ENCODE measurements around the gene PADI6. TPM values are rescaled to one million over a fixed set of nuclear protein-coding genes. Genes with fewer than 3 reads are reported as not detected.

PADI6 gene
- total and polyA plus RNA-seq, 9 of the 15 experiments (the other 6 are each of a cell fraction or from before 2014, with no cell fraction given) = not detected

DNA sequence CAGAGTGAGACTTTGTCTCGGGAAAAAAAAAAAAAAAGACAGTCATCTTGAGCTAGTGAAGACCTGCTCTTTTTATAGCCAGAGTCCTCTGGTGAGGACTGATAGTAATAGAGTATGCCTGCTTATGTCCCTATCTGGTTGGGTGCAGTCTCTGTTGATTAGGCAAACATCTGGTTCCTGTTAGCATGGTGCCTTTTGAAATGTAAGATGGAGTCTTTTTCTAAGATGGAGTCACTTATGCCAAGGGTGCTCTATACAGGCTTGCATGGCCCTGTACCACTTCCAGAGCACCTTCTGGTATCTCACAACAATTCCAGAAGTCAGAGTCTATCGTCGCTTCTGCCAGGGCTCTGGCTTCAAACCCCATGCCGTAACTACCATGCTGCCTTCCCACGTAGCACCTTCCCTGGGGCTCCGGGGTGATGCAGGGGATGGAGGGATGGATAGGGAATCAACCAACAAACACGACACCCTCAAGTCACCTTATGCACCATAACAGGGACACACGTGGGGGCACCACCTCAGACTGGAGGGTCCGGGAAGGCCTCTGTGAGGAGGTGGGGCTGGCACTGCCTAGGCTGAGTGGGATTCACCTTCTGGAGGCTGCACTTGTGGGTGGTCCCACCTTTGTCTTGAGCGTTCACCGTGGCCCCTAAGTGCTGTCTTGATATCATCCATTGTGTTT lies 11.6 kb upstream of the PADI6 start (continued):
- TF ChIP-seq, protein P1, sequence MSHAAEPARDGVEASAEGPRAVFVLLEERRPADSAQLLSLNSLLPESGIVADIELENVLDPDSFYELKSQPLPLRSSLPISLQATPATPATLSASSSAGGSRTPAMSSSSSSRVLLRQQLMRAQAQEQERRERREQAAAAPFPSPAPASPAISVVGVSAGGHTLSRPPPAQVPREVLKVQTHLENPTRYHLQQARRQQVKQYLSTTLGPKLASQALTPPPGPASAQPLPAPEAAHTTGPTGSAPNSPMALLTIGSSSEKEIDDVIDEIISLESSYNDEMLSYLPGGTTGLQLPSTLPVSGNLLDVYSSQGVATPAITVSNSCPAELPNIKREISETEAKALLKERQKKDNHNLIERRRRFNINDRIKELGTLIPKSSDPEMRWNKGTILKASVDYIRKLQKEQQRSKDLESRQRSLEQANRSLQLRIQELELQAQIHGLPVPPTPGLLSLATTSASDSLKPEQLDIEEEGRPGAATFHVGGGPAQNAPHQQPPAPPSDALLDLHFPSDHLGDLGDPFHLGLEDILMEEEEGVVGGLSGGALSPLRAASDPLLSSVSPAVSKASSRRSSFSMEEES (CRISPR knock-in tag; IDR thresholded peaks at IDR 0.05) = peak; percentile 86
- TF ChIP-seq KDM4B (IDR thresholded peaks at IDR 0.05; ENCODE audit: borderline replicate concordance in 2 of 2, low read depth in 1 of 2) (no peak), RBM39 (optimal IDR thresholded peaks at IDR 0.05; ENCODE audit: low read depth, low read length) (no peak), GABPA (tag; conservative IDR thresholded peaks at IDR 0.05; ENCODE audit: low read depth) (peak; percentile 67), KAT7 (CRISPR knock-in tag; IDR thresholded peaks at IDR 0.05; ENCODE audit: borderline replicate concordance) (no peak), ZNF668 (CRISPR knock-in tag; IDR thresholded peaks at IDR 0.05) (peak; percentile 99), ZNF3 (CRISPR knock-in tag; IDR thresholded peaks at IDR 0.05) (no peak), ZC3H11A (IDR thresholded peaks at IDR 0.05; ENCODE audit: low read depth, low read length) (no peak), ATF7 (IDR thresholded peaks at IDR 0.05) (no peak), CBX5 (IDR thresholded peaks at IDR 0.05; ENCODE audit: borderline replicate concordance, low read depth) (no peak), TEAD4 (IDR thresholded peaks at IDR 0.05; ENCODE audit: low read length) (peak; percentile 95), TEAD4 (CRISPR knock-in tag; IDR thresholded peaks at IDR 0.05; ENCODE audit: borderline replicate concordance) (no peak), FOXJ2 (tag; IDR thresholded peaks at IDR 0.05) (no peak), U2AF1 (optimal IDR thresholded peaks at IDR 0.05; ENCODE audit: low read depth, low read length) (no peak), ZZZ3 (IDR thresholded peaks at IDR 0.05) (no peak), RFX5 (IDR thresholded peaks at IDR 0.05; ENCODE audit: low read depth, low read length) (no peak), BCOR (IDR thresholded peaks at IDR 0.05) (no peak; the same call in 1 of the 2 replicates), RUNX1 (IDR thresholded peaks at IDR 0.05; ENCODE audit: low read depth) (no peak), RAD21 (CRISPR knock-in tag; conservative IDR thresholded peaks at IDR 0.05 in 1 of 2, IDR thresholded peaks at IDR 0.05 in 1 of 2) (0 out of 4 replicates have a peak, but pooled peaks of 1 of the 2 experiments have one; percentile 10)
- TF ChIP-seq, protein P2, sequence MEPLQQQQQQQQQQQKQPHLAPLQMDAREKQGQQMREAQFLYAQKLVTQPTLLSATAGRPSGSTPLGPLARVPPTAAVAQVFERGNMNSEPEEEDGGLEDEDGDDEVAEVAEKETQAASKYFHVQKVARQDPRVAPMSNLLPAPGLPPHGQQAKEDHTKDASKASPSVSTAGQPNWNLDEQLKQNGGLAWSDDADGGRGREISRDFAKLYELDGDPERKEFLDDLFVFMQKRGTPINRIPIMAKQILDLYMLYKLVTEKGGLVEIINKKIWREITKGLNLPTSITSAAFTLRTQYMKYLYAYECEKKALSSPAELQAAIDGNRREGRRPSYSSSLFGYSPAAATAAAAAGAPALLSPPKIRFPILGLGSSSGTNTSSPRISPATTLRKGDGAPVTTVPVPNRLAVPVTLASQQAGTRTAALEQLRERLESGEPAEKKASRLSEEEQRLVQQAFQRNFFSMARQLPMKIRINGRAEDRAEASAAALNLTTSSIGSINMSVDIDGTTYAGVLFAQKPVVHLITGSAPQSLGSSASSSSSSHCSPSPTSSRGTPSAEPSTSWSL (CRISPR knock-in tag; IDR thresholded peaks at IDR 0.05; ENCODE audit: borderline replicate concordance) = peak; percentile 88; the same call in 1 of the 2 replicates
- TF ChIP-seq, protein P3, sequence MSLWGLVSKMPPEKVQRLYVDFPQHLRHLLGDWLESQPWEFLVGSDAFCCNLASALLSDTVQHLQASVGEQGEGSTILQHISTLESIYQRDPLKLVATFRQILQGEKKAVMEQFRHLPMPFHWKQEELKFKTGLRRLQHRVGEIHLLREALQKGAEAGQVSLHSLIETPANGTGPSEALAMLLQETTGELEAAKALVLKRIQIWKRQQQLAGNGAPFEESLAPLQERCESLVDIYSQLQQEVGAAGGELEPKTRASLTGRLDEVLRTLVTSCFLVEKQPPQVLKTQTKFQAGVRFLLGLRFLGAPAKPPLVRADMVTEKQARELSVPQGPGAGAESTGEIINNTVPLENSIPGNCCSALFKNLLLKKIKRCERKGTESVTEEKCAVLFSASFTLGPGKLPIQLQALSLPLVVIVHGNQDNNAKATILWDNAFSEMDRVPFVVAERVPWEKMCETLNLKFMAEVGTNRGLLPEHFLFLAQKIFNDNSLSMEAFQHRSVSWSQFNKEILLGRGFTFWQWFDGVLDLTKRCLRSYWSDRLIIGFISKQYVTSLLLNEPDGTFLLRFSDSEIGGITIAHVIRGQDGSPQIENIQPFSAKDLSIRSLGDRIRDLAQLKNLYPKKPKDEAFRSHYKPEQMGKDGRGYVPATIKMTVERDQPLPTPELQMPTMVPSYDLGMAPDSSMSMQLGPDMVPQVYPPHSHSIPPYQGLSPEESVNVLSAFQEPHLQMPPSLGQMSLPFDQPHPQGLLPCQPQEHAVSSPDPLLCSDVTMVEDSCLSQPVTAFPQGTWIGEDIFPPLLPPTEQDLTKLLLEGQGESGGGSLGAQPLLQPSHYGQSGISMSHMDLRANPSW (CRISPR knock-in tag; IDR thresholded peaks at IDR 0.05) = no peak
- TF ChIP-seq, protein P4, sequence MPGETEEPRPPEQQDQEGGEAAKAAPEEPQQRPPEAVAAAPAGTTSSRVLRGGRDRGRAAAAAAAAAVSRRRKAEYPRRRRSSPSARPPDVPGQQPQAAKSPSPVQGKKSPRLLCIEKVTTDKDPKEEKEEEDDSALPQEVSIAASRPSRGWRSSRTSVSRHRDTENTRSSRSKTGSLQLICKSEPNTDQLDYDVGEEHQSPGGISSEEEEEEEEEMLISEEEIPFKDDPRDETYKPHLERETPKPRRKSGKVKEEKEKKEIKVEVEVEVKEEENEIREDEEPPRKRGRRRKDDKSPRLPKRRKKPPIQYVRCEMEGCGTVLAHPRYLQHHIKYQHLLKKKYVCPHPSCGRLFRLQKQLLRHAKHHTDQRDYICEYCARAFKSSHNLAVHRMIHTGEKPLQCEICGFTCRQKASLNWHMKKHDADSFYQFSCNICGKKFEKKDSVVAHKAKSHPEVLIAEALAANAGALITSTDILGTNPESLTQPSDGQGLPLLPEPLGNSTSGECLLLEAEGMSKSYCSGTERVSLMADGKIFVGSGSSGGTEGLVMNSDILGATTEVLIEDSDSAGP (CRISPR knock-in tag; IDR thresholded peaks at IDR 0.05) = no peak
